HCT116 (cell line): ENCODE results near the gene RNASEH2A.

Source experiments
- CBX3 ChIP-seq: IDR thresholded peaks from 2 replicates; pipeline ENCODE4 v1.6.1; 2012; ENCODE audit warnings: low read depth
- EGR1 ChIP-seq: IDR thresholded peaks from 2 replicates; pipeline ENCODE4 v1.6.1; 2012; ENCODE audit warnings: low read depth
- EZH2 ChIP-seq: fragments of 200-600 bp; sonication (generic); IDR thresholded peaks from 2 replicates; pipeline ENCODE4 v1.6.1; 2017; ENCODE audit warnings: antibody characterized with exemption, mixed run types
- EZH2phosphoT487 ChIP-seq: fragments of 200-600 bp; IDR thresholded peaks from 2 replicates; pipeline ENCODE4 v1.6.1; 2018; ENCODE audit warnings: antibody characterized with exemption, borderline replicate concordance
- MAX ChIP-seq: IDR thresholded peaks from 2 replicates; pipeline ENCODE4 v1.6.1; 2012
- POLR2A ChIP-seq: IDR thresholded peaks from 2 replicates; pipeline ENCODE4 v1.7.0; 2011; ENCODE audit warnings: borderline replicate concordance; ENCODE audit not compliant: insufficient read depth, insufficient read length; ENCODE audit errors: extremely low read depth
- POLR2AphosphoS5 ChIP-seq: IDR thresholded peaks from 2 replicates; pipeline ENCODE4 v1.6.1; 2011; ENCODE audit warnings: mild to moderate bottlenecking, low read depth, low read length, moderate library complexity
- SP1 ChIP-seq: IDR thresholded peaks from 2 replicates; pipeline ENCODE4 v1.6.1; 2012; ENCODE audit warnings: low read depth
- ZFX ChIP-seq: fragments of 450-650 bp; IDR thresholded peaks from 2 replicates; pipeline ENCODE4 v1.6.1; 2017
- TF ChIP-seq, protein P1 (sequence below), 3 experiments: fragments of 200-600 bp in 1 of 3; sonication (generic) in 1 of 3; IDR thresholded peaks in 2 of 3; conservative IDR thresholded peaks in 1 of 3; 2 replicates each; pipeline ENCODE4 v1.5.1; 2012 to 2017; ENCODE audit warnings: low read depth in 2 of 3, low read length in 2 of 3, antibody characterized with exemption in 1 of 3, borderline replicate concordance in 1 of 3, control low read depth in 1 of 3, mild to moderate bottlenecking in 1 of 3, mixed read lengths in 1 of 3, mixed run types in 1 of 3, moderate library complexity in 1 of 3; ENCODE audit not compliant: insufficient read depth in 1 of 3
- TF ChIP-seq, protein P2 (sequence below): IDR thresholded peaks from 2 replicates; pipeline ENCODE4 v1.6.1; 2012; ENCODE audit warnings: low read depth

DNA sequence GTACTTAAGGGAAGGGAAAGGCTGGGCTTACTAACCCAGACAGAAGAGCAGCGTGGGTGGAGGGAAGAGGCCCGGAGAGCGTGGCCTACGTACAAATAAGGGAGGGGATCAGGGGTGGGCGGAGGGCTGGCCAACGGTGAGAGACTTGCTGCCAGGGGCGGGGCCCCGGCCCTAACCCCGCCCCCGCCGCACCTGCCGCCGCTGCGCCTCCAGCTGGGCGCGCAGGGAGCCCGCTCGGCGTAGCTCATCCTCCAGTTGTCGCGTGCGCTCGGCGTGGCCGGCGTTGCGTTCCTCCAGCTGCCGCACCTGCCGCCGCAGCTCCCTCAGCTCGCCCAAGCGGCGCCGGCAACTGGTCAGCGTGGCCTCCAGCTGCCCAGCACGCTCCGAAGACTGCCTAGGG, 36.7 kb upstream of the RNASEH2A start:
- TF ChIP-seq ZFX (no peak), MAX (no peak), EGR1 (no peak), POLR2AphosphoS5 (no peak), EZH2phosphoT487 (no peak), CBX3 (no peak), SP1 (no peak), POLR2A (no peak), EZH2 (no peak)
- TF ChIP-seq, protein P1, sequence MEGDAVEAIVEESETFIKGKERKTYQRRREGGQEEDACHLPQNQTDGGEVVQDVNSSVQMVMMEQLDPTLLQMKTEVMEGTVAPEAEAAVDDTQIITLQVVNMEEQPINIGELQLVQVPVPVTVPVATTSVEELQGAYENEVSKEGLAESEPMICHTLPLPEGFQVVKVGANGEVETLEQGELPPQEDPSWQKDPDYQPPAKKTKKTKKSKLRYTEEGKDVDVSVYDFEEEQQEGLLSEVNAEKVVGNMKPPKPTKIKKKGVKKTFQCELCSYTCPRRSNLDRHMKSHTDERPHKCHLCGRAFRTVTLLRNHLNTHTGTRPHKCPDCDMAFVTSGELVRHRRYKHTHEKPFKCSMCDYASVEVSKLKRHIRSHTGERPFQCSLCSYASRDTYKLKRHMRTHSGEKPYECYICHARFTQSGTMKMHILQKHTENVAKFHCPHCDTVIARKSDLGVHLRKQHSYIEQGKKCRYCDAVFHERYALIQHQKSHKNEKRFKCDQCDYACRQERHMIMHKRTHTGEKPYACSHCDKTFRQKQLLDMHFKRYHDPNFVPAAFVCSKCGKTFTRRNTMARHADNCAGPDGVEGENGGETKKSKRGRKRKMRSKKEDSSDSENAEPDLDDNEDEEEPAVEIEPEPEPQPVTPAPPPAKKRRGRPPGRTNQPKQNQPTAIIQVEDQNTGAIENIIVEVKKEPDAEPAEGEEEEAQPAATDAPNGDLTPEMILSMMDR (IDR thresholded peaks at IDR 0.05 in 2 of 3, conservative IDR thresholded peaks at IDR 0.05 in 1 of 3; ENCODE audit: borderline replicate concordance in 1 of 3, insufficient read depth in 1 of 3, low read depth in 2 of 3, low read length in 2 of 3) = no peak
- TF ChIP-seq, protein P2, sequence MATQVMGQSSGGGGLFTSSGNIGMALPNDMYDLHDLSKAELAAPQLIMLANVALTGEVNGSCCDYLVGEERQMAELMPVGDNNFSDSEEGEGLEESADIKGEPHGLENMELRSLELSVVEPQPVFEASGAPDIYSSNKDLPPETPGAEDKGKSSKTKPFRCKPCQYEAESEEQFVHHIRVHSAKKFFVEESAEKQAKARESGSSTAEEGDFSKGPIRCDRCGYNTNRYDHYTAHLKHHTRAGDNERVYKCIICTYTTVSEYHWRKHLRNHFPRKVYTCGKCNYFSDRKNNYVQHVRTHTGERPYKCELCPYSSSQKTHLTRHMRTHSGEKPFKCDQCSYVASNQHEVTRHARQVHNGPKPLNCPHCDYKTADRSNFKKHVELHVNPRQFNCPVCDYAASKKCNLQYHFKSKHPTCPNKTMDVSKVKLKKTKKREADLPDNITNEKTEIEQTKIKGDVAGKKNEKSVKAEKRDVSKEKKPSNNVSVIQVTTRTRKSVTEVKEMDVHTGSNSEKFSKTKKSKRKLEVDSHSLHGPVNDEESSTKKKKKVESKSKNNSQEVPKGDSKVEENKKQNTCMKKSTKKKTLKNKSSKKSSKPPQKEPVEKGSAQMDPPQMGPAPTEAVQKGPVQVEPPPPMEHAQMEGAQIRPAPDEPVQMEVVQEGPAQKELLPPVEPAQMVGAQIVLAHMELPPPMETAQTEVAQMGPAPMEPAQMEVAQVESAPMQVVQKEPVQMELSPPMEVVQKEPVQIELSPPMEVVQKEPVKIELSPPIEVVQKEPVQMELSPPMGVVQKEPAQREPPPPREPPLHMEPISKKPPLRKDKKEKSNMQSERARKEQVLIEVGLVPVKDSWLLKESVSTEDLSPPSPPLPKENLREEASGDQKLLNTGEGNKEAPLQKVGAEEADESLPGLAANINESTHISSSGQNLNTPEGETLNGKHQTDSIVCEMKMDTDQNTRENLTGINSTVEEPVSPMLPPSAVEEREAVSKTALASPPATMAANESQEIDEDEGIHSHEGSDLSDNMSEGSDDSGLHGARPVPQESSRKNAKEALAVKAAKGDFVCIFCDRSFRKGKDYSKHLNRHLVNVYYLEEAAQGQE = no peak
